PC-9 (cell line): ENCODE measurements around the gene SGMS1.

Experiments used
- CTCF ChIP-seq: fragments of 200-600 bp; sonication (generic); conservative IDR thresholded peaks from 2 replicates; pipeline ENCODE4 v1.6.1; 2017; ENCODE audit warnings: mixed run types, antibody characterized with exemption, mild to moderate bottlenecking, moderate library complexity
- EZH2 ChIP-seq: fragments of 200-600 bp; sonication (generic); IDR thresholded peaks from 2 replicates; pipeline ENCODE4 v1.8.0; 2017; ENCODE audit warnings: antibody characterized with exemption, low read depth

DNA sequence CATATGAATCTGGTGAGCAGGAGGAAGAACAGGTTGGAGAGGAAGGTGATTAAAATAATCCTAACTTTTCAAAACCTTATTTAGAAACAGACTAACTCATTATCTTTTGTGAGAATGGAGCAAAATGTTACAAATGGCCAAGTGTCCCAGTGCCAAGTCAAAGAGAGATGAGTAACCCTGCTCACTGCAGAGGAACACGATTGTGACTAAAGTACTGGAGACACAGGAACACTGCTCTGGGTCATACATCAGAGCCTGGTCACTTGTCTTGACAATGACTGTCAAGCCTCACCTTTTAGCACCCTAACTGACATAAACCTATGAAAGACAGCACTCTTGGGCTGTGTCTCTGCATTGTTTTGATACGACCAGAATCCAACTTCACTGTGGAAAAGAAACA lies 108.8 kb downstream of the SGMS1 start:
- TF ChIP-seq CTCF (no peak), EZH2 (no peak)
